Stimulated activated CD4-positive, alpha-beta T cell treated with anti-CD3 and anti-CD28 coated beads, TNF-alpha, amount 100 ng/mL, for 24 hours (primary cell): ENCODE measurements around the gene SCAMP5.

Source experiments
- DNase-seq, 3 experiments: peaks; one replicate each; pipeline ENCODE4 v3.0.0-alpha.2; 2020; ENCODE audit warnings: low read depth in 3 of 3

Gene SCAMP5

DNA sequence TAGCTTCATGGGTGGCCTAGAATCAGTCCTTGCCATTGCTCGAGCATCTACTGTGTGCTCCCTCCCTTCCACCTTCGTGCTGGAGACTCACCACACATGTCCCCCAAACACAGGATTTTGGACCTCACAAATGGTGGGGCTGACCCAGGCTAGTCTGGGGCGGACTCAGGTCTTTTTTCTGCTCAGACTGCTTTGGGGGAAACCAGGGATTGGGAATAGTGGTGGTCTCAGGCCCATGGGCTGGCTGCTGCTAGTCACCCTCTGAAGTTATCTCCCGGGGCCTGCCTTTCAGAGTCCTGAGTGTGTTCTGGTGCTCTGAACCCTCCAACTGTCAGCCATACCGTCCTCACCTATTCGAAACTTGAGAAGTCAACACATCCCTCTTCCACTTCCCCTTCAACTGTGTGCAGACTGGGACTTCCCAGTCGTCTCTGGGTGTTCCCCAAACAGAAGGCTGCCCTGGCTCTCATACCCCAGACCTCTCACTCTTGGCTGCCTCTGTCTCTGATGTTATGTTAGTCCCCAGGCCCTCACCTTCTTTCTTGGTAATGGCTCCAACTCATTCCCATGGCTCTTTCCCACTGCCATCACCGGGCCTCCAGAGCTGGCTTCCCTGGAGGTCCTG, 74.0 kb downstream of the SCAMP5 start:
- DNase-seq, result no peak

DNA sequence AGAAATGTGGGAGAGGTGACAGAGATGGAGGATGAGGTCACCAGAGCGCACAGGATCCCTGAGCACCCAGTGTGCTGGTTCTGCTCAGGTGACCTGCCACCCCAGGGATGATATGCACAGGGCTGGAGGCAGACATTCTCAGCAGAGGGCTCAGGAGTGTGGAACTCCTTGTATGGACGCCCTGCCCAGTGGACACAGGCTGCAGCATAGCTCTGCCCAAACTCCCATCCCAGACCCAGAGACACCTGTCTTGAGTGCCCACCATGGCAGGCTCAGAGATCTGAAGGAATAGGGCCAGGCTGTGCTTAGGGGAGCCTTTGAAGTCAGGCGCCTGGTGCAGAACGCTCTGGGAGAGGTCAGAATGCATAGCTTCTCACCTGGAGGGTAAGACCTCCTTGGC, 75.3 kb downstream of the SCAMP5 start:
- no peak for DNase-seq
